ENCODE data around the gene PAM16. TPM values are rescaled to one million over a fixed set of nuclear protein-coding genes. Genes with fewer than 3 reads are reported as not detected.

PAM16 gene
- total and polyA plus RNA-seq, 2 of the 8 experiments (the other 6 are each of a cell fraction or from before 2014, with no cell fraction given): 78.3 to 198 TPM

GRCh38 chr16:4369007-4369733 lies 18.0 kb upstream of the PAM16 start:
- Histone ChIP-seq H2BK5ac (ENCODE audit: low read depth, low read length) (no peak overlapping the region), H3K14ac (ENCODE audit: insufficient read length) (no peak overlapping the region), H3K79me1 (ENCODE audit: low read depth, low read length) (peaks cover 4% of the 10 kb centered on the region), H3K4me2 (ENCODE audit: insufficient read depth in 1 of 2, low read depth in 2 of 2, low read length in 2 of 2) (no peak overlapping the region), H3K23me2 (ENCODE audit: low read depth, low read length) (peaks cover 6% of the 10 kb centered on the region; the same call in 1 of the 2 replicates), H3K4me1 (replicated peaks in 1 of 4; ENCODE audit: control insufficient read depth in 3 of 4, insufficient read depth in 4 of 4, low read length in 3 of 4) (peaks cover 0 to 25% (median 19%) of the 10 kb centered on the region in 4 experiments; a peak in 6 of 7 replicates), H3K18ac (ENCODE audit: extremely low read depth, low read length) (no peak overlapping the region), H2BK120ac (replicated peaks; ENCODE audit: low read depth, low read length) (no peak overlapping the region), H3K9ac (replicated peaks in 1 of 4; ENCODE audit: extremely low read depth in 1 of 4, low read depth in 3 of 4, low read length in 3 of 4) (no peak overlapping the region), H2AK5ac (ENCODE audit: low read depth, low read length) (no peak overlapping the region), H3K56ac (replicated peaks; ENCODE audit: insufficient read length, low read depth, low read length) (no peak overlapping the region), H4K20me1 (replicated peaks in 1 of 2; ENCODE audit: control insufficient read depth in 1 of 2, insufficient read depth in 2 of 2, low read length in 2 of 2) (peaks cover 4 to 12% of the 10 kb centered on the region in 2 experiments), H2BK15ac (ENCODE audit: low read length) (no peak overlapping the region), H3K79me2 (ENCODE audit: control insufficient read depth in 1 of 2, insufficient read depth in 2 of 2, low read length in 2 of 2) (no peaks in the 10 kb centered on the region), H3K4me3 (ENCODE audit: extremely low read depth in 1 of 4, insufficient read depth in 2 of 4, low read depth in 3 of 4, low read length in 4 of 4) (no peak overlapping the region), H4K91ac (replicated peaks; ENCODE audit: insufficient read length, low read length) (no peak overlapping the region), H3K27me3 (replicated peaks in 1 of 4; ENCODE audit: control insufficient read depth in 3 of 4, extremely low read depth in 1 of 4, insufficient read depth in 3 of 4, low read length in 3 of 4) (peaks cover 0 to 3% (median under 1%) of the 10 kb centered on the region in 4 experiments; a peak in 2 of 7 replicates), H4K8ac (ENCODE audit: extremely low read depth, insufficient read depth, low read length) (no peak overlapping the region), H3K9me3 (ENCODE audit: insufficient read depth in 2 of 2, low read depth in 1 of 2, low read length in 1 of 2) (no peaks in the 10 kb centered on the region), H2BK12ac (ENCODE audit: low read depth, low read length) (no peak overlapping the region), H4K5ac (ENCODE audit: insufficient read length, low read depth, low read length) (no peak overlapping the region), H3K4ac (replicated peaks; ENCODE audit: insufficient read length, low read depth, low read length) (no peak overlapping the region), H3K23ac (ENCODE audit: insufficient read length) (no peak overlapping the region), H3K36me3 (ENCODE audit: control insufficient read depth in 2 of 4, insufficient read depth in 4 of 4, low read length in 3 of 4) (no peaks in the 10 kb centered on the region), H2AFZ (ENCODE audit: low read length) (no peak overlapping the region), H2BK20ac (ENCODE audit: low read length) (no peak overlapping the region), H3K27ac (ENCODE audit: low read depth, low read length) (no peak overlapping the region)
- ChIA-PET CTCF (ENCODE audit: partially characterized antibody) (interaction anchor here (0.5 to 14.0 kb wide), 14 partner anchors 8 to 108 kb away, joined by 3 to 425 read pairs (median 4); no protein-coding TSS in a partner anchor), POLR2A (ENCODE audit: partially characterized antibody) (interaction anchor here (0.6 to 3.1 kb wide), 13 partner anchors 8 to 103 kb away, joined by 3 to 14 read pairs (median 4); partner anchors contain the start of genes PAM16 and TFAP4)
- 92% methylated on average over 13 of the region's 13 CpGs; no CpG with 5 or more reads in 1 of the 2 experiments for WGBS, 2 experiments (ENCODE audit: extremely low coverage in 1 of 2, insufficient coverage in 1 of 2, insufficient read length in 1 of 2, insufficient replicate concordance in 2 of 2, low coverage in 1 of 2, low lambda C conversion rate in 2 of 2, missing lambda C conversion rate in 1 of 2)
- no peak for FAIRE-seq
- TF ChIP-seq EP300 (IDR thresholded peaks at IDR 0.05; ENCODE audit: borderline replicate concordance in 1 of 2, low read depth in 2 of 2, low read length in 2 of 2) (no peak), BRCA1 (IDR thresholded peaks at IDR 0.05; ENCODE audit: low read depth, low read length) (no peak), MAX (IDR thresholded peaks at IDR 0.05) (no peak), TBP (IDR thresholded peaks at IDR 0.05; ENCODE audit: low read depth, low read length) (no peak)
- no peak for DNase-seq (ENCODE audit: low read depth in 1 of 2, low spot score in 2 of 2)
